Measurements from ENCODE around the gene ABCC2.
A peak's percentile ranks its signal among the peaks of the same experiment; 100 is the strongest.
"Not testable (repeated sequence)": the region's sequence is repeated elsewhere in the genome, so short reads cannot be mapped to it uniquely, and the experiment has no call there.

ABCC2 gene

DNA sequence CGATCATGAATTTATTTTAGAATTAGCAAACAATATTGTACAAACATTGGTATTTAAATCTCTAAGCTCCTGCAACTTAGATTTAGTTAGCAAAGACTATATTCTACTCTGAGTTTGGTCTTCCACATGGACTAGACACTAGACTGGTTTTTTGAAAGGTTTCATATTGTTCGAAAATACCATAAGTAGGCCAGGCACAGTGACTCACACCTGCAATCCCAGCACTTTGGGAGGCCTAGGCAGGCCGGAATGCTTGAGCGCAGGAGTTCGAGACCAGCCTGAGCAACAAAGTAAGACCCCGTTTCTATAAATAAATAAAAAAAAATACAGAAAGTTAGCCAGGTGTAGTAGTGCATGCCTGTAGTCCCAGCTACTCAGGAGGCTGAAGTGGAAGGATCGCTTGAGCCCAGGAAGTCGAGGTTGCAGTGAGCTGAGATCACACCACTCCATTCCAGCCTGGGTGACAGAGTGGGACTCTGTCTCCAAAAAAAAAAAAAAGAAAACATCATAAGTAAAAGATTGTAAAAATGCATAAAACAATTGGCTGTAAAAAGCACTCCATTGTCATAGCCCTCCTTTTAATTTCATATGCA lies 73.1 kb downstream of the ABCC2 start:
- DNase-seq: no peak

DNA sequence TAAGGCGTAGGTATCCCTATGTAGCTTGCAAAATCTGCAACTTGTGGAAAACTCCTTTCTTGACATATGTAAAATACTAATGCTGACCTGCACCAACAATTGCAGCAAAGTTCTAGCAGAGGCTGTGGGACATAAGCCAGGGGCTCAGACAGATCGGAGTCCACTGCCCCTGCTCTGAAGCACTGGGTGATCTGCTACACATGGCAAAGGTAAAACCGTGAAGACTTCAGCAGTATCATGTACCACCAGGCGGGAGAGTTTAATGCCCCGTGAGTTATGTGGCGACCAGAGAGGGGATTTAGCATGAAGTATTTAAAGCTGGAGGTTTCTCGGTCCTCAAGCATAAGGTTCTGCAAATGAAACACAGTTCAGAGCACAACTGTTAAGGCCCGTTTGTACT lies 76.4 kb downstream of the ABCC2 start:
- no peak for DNase-seq

DNA sequence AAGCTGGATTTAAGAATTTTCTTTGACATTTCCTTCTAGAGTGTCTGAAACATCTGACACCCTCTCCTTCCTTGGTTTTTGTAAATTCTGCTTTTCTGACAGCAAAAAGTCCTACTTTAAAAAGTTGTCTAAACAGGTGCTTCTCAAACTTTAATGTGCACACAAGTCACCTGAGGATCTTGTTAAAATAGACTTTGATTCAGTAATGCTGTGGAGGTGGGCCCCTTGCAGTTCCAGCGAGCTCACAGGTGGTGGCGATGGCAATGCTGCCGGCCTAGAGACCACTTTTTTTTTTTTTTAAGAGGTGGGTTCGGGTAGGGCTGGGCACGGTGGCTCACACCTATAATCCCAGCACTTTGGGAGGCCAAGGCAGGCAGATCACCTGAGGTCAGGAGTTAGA lies 77.1 kb downstream of the ABCC2 start:
- DNase-seq: peak; percentile 1

DNA sequence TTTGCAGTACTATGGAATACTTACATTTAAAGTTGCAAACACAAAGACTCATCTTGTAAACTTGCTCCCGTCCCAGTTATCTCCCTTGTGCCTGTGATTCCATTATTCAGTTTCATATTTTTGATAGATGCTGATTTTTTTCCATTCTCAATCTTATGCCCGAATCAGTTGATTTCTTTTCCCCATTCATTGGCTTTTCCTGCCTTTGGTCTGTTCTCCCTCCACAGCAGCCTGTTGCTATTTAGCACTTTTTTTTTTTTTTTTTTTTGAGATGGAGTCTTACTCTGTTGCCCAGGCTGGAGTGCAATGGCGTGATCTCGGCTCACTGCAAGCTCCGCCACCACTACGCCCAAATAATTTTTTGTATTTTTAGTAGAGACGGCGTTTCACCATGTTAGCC lies 78.0 kb downstream of the ABCC2 start:
- DNase-seq: no peak

DNA sequence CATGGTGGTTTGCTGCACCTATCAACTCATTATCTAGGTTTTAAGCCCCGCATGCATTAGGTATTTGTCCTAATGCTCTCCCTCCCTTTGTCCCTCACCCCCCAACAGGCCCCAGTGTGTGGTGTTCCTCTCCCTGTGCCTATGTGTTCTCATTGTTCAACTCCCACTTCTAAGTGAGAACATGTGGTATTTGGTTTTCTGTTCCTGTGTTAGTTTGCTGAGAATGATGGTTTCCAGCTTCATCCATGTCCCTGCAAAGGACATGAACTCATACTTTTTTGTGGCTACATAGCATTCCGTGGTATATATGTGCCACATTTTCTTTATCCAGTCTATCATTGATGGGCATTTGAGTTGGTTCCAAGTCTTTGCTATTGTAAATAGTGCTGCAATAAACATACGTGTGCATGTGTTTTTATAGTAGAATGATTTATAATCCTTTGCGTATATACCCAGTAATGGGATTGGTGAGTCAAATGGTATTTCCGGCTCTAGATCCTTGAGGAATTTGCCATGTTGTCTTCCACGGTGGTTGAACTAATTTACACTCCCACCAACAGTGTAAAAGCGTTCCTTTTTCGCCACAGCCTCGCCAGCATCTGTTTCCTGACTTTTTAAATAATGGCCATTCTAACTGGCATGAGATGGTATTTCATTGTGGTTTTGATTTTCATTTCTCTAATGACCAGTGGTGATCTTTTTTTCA lies 81.2 kb downstream of the ABCC2 start:
- DNase-seq: not testable (repeated sequence)

DNA sequence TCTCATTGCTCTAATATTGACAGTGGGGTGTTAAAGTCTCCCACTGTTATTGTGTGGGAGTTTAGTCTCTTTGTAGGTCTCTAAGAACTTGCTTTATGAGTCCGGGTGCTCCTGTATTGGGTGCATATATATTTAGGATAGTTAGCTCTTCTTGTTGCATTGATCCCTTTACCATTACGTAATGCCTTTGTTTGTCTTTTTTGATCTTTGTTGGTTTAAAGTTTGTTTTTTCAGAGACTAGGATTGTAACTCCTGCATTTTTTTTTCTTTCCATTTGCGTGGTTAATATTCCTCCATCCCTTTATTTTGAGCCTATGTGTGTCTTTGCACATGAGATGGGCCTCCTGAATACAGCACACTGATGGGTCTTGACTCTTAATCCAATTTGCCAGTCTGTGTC lies 84.8 kb downstream of the ABCC2 start:
- not testable (repeated sequence) for DNase-seq

DNA sequence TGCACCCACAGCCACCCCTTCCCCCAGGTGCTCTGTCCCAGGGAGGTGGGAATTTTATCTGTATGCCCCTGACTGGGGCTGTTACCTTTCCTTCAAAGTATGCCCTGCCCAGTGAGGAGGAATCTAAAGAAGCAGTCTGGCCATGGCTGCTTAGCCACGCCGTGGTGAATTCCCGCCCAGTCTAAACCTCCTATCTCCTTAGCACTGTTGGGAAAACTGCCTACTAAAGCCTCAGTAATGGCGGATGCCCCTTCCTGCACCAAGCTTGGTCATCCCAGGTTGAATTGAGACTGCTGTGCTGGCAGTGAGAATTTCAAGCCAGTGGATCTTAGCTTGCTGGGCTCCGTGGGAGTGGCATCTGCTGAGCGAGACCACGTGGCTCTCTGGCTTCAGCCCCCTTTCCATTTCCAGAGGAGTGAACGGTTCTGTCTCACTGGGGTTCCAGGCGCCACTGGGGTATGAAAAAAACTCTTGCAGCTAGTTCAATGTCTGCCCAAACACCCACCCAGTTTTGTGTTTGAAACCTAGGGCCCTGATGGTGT lies 87.2 kb downstream of the ABCC2 start:
- no peak for DNase-seq

DNA sequence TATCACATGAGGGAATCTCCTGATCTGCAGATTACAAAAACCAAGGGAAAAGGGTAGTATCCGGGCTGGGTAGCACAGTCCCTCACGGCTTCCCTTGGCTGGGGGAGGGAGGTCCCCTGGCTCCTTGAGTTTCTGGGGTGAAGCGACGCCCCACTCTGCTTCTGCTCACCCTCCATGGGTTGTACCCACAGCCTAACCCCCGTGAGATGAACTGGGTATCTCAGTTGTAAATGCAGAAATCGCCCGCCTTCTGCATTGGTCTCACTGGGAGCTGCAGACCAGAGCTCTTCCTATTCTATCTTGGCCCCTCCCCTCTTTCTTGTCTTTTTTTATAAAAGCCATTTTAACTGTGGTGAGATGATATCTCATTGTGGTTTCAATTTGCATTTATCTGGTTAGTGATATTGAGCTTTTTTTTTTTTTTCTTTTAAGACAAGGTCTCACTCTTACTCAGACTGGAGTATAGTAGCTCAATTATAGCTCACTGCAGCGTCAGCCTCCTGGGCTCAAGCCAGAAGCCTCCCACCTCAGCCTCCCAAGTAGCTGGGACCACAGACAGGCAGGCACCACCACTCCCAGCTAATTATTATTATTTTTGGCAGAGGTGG lies 87.8 kb downstream of the ABCC2 start:
- DNase-seq: no peak

DNA sequence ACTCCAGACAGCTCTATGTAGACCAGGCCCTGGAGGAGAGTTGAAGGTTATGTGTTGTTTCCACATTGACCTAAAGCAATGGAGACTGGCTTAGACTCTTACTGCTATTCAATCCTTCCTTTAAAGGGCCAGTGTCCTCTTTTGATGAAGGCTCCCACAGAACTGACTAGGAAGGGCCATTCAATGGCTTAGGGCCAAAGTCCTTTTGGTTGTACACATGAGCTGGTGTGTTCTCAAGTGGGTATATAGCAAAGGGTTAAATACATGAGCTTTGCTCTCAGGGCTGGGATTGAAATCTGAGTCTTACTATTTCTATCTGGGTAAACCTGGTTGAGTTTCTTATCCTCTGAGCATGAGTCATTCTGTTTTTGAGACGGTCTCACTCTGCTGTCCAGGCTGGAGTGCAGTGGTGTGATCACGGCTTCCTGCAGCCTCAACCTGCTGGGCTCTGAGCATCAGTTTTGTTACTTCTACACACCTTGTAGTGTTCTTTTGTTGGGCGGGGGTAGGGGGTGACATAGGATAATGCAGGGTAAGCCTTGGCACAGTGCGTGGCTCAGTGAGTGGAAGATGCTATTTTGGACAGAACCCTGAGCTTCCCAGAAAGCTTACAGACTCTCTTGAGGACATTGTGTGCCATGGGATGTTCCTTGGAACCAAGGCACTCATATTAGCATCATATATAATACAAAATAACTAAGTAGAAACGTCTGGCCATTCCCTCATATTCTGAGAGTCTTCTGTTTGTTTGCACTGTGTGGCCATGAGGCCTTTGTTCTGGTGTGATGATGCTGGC lies 90.1 kb downstream of the ABCC2 start:
- DNase-seq: no peak

DNA sequence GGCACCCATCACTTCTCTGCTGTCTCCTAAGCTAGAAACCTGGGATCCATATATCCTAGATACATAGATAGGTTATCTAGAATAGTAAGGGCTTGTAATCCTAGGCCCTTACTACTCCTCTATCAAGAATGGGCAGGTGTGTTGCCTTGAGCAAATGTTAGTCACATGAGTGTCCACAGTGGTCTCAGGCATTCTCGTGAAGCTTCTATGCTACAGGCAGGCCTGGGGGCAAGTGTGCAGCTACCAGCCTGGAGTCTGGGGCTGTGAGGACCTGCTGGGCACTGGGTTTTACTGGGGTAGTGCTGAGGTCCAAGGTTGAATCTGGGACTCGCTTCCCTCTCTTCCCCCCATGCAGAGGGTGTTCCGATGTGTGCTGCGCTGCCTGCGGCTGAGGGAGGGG lies 91.4 kb downstream of the ABCC2 start:
- DNase-seq: no peak

DNA sequence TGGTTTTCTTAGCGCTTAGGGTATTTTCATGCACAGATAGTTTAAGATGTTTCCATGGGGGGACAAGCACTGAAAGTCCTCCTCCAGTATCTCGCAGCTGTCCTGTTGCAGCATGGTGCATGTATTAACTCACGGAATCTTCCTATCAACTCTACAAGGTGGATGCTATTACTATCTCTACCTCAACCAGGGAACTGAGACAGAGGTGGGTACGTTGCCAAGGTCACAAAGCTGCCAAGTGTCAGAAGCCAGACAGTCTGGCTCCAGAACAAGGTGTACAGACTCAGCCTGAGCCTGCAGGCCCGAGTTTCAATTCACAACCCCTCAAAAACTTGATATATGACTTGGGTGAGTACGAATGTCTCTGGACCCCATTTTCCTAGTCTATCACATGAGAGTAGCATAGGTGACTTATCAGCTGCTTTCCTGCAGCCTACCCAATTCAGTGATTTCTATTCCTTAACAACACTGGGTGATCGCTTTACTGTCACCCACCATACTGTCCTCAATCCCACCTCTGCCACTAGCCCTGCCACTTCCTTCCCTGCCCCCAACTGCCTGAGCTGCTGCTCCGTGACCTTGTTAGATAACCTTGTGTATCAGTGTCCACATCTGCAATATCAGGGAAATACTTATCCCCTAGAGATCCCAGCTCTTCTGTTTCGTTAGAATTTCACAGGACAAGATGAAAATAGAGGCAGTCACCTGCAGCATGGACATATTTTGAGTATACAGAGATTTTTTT lies 92.1 kb downstream of the ABCC2 start:
- no peak for DNase-seq

DNA sequence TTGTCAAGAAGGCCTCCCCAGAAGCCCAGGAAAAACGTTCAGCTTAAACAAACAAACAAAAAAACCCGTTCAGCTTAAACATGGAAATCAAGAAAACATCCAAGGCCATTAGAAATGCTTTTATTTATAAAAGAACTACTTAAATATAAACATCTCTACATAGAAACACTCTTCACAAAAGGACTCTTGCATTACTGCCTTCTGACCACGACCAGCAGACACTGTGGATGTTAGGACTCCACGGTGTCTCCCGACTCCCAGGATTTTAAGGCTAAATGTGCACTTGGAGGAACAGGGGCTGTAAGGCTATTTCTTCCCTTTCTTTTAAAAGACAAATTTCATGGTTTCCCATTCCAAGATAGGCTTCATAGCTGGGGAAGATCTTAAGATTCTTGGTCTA lies 93.0 kb downstream of the ABCC2 start:
- no peak for DNase-seq

DNA sequence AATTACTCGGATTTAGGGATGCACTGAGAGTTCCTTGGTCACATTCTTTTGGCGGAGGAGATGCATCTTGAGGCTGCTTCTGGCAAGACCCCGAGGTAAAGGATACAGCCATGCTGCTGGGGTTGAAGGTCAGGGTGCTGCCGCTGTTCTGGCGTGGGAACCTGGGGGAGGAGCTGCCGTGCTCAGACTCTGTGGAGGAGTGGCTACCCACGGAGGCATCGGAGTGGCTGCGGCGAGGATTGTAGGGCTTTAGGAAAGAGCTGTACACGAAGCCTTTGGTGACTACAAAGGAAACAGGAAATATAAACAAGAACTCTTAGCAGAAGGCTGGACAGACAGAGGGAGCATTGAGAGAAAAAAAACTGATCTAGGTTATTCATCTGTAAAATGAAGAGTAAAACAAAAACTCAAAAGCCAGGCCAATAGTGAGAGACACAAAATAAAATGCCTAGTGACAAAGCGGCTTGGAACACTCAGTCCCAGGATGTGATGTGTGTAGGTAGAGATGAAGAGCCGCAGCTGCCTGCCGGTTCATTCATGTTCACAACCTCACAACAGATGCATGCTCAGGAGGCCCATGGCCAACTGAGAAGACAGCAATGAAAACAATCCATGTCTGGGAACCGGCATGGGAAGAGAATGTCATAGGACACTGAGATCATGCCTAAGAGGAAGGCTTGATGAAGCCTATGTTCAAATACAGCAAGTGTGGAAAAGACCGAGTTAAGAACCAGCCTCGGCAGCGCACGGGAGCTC lies 97.8 kb downstream of the ABCC2 start:
- no peak for DNase-seq

DNA sequence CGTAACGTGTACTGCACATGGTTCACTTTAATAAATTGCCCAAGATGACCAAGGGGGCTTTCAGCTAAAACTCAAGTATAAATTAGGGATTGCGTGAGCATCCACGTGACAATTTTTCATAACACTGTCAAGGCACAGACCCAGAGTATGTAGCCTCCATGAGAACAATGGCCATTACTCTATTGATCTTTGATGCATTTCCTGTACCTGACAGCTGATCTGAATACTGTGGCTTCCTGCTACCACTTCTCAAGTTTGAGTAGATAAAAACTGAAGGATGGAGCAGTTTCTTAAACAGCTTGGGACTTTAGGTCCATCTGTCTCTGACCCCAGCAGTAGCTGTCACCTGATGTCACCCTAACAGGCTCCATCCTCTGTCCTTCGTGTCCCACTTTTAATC lies 98.9 kb downstream of the ABCC2 start:
- no peak for DNase-seq

DNA sequence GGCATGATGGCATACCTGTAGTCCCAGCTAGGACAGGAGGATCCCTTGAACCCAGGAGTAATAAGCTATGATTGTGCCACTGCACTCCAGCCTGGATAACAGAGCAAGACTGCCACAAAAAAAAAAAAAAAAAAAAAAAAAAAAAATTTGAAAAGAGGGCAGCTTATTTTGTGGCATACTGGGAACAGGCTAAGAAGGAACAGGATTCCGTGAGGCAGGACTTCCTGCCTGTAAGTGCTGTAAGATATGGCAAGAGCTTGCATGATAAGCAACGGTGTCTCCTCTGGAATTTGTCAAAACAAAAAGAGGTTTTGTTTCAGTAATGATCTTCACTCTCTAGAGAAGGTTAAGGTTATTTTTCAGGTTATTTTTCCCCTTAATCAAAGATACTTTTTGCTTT lies 101.1 kb downstream of the ABCC2 start:
- DNase-seq: no peak

DNA sequence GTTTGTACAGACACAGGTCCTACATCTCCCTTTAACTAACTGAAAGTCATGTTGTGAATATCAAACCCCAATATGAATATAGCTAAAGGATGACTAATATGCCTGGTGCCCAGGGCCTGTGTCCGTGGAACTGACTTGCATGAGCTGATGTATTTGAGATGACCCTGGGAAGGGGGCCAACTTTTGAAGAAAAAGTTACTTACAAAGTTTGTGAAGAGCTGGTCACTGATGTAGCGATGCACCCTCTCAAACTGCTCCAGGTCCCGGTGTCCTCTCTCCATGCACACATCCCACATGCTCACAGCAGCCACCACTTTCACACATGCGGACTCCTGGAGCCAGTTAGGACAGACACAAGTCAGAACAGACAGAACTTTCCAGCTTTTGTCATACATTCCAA lies 106.2 kb downstream of the ABCC2 start:
- no peak for DNase-seq

DNA sequence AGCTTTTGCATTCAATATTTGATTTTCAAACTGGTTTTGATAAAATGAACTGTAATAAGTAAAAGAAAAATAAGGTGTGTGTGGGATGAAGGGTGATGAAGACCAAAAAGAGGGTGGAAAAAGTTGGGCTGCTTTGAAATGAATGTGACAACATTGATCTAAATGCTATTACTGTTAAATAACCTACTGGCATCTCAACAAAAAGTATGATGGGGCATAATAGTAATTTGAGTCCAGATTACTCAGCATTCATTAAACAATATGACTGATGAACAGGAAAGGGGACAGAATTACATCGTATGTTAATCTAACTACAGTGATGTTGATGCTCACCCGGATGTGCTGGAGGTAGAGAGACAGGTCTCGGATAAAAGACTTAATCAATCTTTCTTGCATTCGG lies 112.2 kb downstream of the ABCC2 start:
- no peak for DNase-seq

DNA sequence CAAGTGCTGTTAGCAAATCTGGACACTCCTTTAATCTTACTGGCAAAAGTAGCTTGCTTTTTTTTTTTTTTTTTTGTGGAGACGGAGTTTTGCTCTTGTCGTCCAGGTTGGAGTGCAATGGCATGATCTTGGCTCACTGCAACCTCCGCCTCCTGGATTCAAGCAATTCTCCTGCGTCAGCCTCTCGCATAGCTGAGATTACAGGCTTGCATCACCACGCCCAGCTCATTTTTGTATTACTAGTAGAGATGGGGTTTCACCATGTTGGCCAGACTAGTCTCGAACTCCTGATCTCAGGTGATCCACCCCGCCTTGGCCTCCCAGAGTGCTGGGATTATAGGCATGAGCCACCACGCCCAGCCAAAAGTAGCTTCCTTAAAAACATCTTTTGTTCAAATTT lies 112.6 kb downstream of the ABCC2 start:
- not testable (repeated sequence) for DNase-seq

DNA sequence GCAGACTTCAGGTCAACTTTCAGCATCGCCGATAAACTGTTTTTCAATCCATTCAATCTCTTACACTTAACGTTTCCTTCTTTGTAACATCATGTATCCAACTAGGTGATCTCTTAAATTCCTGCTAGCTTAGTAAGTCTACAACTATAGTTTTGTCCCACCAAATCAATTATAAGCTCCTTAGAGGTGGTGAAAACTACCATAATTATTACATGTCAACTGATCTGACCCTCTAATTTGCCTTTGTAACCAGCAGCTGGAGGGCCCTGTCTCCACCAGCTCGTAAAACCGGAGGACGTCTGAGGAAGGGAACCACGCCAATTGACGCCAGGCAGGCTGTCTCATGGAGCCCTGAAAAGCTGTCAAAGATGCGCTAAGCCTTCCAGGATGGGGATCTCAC lies 113.4 kb downstream of the ABCC2 start:
- DNase-seq: peak; percentile 46
